Measurements from ENCODE around the gene NACC2.

The NACC2 gene

DNA sequence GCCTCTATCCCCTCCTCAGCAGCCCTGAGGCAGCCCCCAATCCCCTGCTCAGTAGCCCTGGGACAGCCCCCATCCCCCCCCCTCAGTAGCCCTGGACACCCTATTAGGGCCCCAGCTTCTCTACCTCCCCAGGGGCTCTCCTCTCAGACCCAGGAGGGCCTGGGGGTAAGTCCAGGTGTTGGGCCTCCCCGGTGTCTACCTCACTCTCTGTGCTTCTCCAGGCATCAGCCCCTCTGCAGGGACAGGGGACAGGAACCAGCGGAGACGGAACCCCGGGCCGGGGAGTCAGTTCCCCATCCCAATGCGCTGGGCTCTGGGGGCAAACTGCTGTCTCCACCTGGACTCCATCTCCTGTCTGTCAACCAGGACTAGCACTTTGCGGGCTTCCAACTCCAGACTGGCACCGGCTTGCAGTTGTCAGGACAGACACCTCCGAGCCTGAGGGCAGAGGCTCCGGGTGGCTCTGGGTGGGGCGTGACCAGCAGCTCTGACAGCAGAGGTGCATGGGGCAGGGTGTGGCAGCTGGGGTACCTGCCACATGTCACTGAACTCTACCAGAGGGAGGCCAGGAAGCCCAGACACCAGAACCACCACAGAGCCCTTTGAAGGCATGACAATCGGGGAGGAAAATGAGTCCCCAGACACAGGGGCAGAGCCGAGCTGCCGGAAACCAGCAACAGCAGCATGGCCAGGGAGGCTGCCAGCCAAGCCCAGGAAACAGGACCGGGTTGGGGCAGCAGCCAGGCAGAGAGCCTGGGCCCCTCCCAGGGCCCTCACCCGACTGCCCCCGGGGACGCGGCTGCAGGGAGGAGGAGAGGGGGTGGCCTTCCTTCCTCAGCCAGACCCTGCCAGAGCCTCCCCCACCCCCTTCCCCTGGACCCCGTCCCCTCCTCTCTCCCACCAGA, 116.2 kb downstream of the NACC2 start (continued):
- TF ChIP-seq, protein P1, sequence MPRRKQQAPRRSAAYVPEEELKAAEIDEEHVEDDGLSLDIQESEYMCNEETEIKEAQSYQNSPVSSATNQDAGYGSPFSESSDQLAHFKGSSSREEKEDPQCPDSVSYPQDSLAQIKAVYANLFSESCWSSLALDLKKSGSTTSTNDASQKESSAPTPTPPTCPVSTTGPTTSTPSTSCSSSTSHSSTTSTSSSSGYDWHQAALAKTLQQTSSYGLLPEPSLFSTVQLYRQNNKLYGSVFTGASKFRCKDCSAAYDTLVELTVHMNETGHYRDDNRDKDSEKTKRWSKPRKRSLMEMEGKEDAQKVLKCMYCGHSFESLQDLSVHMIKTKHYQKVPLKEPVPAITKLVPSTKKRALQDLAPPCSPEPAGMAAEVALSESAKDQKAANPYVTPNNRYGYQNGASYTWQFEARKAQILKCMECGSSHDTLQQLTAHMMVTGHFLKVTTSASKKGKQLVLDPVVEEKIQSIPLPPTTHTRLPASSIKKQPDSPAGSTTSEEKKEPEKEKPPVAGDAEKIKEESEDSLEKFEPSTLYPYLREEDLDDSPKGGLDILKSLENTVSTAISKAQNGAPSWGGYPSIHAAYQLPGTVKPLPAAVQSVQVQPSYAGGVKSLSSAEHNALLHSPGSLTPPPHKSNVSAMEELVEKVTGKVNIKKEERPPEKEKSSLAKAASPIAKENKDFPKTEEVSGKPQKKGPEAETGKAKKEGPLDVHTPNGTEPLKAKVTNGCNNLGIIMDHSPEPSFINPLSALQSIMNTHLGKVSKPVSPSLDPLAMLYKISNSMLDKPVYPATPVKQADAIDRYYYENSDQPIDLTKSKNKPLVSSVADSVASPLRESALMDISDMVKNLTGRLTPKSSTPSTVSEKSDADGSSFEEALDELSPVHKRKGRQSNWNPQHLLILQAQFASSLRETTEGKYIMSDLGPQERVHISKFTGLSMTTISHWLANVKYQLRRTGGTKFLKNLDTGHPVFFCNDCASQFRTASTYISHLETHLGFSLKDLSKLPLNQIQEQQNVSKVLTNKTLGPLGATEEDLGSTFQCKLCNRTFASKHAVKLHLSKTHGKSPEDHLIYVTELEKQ (tag by site-specific recombination; IDR thresholded peaks at IDR 0.05; ENCODE audit: borderline replicate concordance), result no peak
- TF ChIP-seq ZNF266 (tag by site-specific recombination; IDR thresholded peaks at IDR 0.05; ENCODE audit: low read depth), result no peak
- TF ChIP-seq ZNF596 (tag by site-specific recombination; IDR thresholded peaks at IDR 0.05), result no peak
- no peak for TF ChIP-seq ZNF37A (tag by site-specific recombination; IDR thresholded peaks at IDR 0.05)
- TF ChIP-seq, protein P2, sequence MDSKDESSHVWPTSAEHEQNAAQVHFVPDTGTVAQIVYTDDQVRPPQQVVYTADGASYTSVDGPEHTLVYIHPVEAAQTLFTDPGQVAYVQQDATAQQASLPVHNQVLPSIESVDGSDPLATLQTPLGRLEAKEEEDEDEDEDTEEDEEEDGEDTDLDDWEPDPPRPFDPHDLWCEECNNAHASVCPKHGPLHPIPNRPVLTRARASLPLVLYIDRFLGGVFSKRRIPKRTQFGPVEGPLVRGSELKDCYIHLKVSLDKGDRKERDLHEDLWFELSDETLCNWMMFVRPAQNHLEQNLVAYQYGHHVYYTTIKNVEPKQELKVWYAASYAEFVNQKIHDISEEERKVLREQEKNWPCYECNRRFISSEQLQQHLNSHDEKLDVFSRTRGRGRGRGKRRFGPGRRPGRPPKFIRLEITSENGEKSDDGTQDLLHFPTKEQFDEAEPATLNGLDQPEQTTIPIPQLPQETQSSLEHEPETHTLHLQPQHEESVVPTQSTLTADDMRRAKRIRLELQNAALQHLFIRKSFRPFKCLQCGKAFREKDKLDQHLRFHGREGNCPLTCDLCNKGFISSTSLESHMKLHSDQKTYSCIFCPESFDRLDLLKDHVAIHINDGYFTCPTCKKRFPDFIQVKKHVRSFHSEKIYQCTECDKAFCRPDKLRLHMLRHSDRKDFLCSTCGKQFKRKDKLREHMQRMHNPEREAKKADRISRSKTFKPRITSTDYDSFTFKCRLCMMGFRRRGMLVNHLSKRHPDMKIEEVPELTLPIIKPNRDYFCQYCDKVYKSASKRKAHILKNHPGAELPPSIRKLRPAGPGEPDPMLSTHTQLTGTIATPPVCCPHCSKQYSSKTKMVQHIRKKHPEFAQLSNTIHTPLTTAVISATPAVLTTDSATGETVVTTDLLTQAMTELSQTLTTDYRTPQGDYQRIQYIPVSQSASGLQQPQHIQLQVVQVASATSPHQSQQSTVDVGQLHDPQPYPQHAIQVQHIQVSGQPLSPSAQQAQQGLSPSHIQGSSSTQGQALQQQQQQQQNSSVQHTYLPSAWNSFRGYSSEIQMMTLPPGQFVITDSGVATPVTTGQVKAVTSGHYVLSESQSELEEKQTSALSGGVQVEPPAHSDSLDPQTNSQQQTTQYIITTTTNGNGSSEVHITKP (tag by site-specific recombination; IDR thresholded peaks at IDR 0.05), result no peak
- TF ChIP-seq, protein P3, sequence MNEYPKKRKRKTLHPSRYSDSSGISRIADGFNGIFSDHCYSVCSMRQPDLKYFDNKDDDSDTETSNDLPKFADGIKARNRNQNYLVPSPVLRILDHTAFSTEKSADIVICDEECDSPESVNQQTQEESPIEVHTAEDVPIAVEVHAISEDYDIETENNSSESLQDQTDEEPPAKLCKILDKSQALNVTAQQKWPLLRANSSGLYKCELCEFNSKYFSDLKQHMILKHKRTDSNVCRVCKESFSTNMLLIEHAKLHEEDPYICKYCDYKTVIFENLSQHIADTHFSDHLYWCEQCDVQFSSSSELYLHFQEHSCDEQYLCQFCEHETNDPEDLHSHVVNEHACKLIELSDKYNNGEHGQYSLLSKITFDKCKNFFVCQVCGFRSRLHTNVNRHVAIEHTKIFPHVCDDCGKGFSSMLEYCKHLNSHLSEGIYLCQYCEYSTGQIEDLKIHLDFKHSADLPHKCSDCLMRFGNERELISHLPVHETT (tag by site-specific recombination; IDR thresholded peaks at IDR 0.05), result no peak
- no peak for TF ChIP-seq TRIM28 (IDR thresholded peaks at IDR 0.05; ENCODE audit: borderline replicate concordance, low read length)
- TF ChIP-seq ZNF792 (tag by site-specific recombination; IDR thresholded peaks at IDR 0.05), result no peak
- TF ChIP-seq ZBTB21 (tag by site-specific recombination; IDR thresholded peaks at IDR 0.05), result no peak
- TF ChIP-seq KLF9 (tag by site-specific recombination; IDR thresholded peaks at IDR 0.05; ENCODE audit: low read depth), result no peak

DNA sequence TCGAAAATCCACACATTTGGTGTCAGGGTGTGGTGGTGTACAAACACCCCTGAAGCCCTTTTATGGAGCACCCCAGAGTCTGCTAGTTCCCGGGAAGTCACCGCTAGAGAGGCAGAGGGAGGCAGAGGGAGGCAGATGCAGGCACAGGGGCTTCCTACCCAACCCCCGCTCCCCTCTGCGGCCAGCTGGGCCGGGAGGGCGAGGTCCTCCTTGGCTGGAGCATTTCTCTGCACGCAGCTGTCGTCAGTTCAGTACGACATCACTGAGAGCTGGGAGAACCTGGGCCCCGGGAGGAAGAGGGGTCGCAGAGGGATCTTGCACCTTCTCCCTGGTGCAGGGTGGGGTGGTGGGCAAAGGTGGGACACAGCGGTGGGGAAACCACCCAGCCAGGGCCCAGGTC, 118.1 kb downstream of the NACC2 start:
- no peaks in the 10 kb centered on the region for H3K36me3 ChIP-seq (ENCODE audit: control insufficient read depth in 2 of 2, insufficient read depth in 1 of 2, low read length in 2 of 2)
- no peaks in the 10 kb centered on the region for H3K9me3 ChIP-seq (ENCODE audit: control insufficient read depth, insufficient read depth, low read depth, low read length)
- no peak overlapping the region for H3K27ac ChIP-seq (ENCODE audit: extremely low read depth, low read depth, low read length)
- no peaks in the 10 kb centered on the region for H3K4me1 ChIP-seq (ENCODE audit: control insufficient read depth, insufficient read depth, low read length)
- CTCF ChIA-PET, result interaction anchor here (1.2 kb wide), 3 partner anchors 10 to 146 kb away, joined by 3 to 5 read pairs (median 3); no protein-coding TSS in a partner anchor
- POLR2A ChIA-PET, result interaction anchor here (1.3 kb wide), 1 partner anchor 9 kb away, joined by 3 read pairs; no protein-coding TSS in a partner anchor
- no peak overlapping the region for H3K4me3 ChIP-seq (ENCODE audit: low read depth, low read length)
- no peak for TF ChIP-seq ZNF341 (tag by site-specific recombination; IDR thresholded peaks at IDR 0.05; ENCODE audit: low read depth)
- TF ChIP-seq ZNF266 (tag by site-specific recombination; IDR thresholded peaks at IDR 0.05; ENCODE audit: low read depth), result no peak
- no peak for TF ChIP-seq ZNF561 (tag by site-specific recombination; IDR thresholded peaks at IDR 0.05; ENCODE audit: borderline replicate concordance)
- TF ChIP-seq KLF16 (tag by site-specific recombination; IDR thresholded peaks at IDR 0.05), result no peak
- no peak for TF ChIP-seq ZNF555 (tag by site-specific recombination; conservative IDR thresholded peaks at IDR 0.05)
- TF ChIP-seq ZNF16 (tag by site-specific recombination; IDR thresholded peaks at IDR 0.05; ENCODE audit: low read depth), result no peak
- TF ChIP-seq ZNF335 (tag by site-specific recombination; conservative IDR thresholded peaks at IDR 0.05), result no peak
- no peak for TF ChIP-seq ZNF24 (tag by site-specific recombination; IDR thresholded peaks at IDR 0.05)
- TF ChIP-seq ZNF112 (tag by site-specific recombination; IDR thresholded peaks at IDR 0.05), result no peak
- TF ChIP-seq, protein P4, sequence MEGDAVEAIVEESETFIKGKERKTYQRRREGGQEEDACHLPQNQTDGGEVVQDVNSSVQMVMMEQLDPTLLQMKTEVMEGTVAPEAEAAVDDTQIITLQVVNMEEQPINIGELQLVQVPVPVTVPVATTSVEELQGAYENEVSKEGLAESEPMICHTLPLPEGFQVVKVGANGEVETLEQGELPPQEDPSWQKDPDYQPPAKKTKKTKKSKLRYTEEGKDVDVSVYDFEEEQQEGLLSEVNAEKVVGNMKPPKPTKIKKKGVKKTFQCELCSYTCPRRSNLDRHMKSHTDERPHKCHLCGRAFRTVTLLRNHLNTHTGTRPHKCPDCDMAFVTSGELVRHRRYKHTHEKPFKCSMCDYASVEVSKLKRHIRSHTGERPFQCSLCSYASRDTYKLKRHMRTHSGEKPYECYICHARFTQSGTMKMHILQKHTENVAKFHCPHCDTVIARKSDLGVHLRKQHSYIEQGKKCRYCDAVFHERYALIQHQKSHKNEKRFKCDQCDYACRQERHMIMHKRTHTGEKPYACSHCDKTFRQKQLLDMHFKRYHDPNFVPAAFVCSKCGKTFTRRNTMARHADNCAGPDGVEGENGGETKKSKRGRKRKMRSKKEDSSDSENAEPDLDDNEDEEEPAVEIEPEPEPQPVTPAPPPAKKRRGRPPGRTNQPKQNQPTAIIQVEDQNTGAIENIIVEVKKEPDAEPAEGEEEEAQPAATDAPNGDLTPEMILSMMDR (tag by site-specific recombination; IDR thresholded peaks at IDR 0.05), result no peak
- no peak for TF ChIP-seq ZNF157 (tag by site-specific recombination; IDR thresholded peaks at IDR 0.05)
- no peak for TF ChIP-seq ZNF521 (tag by site-specific recombination; IDR thresholded peaks at IDR 0.05)
- no peak for TF ChIP-seq ZNF544 (tag by site-specific recombination; IDR thresholded peaks at IDR 0.05)
- no peak for TF ChIP-seq HOXA7 (CRISPR knock-in tag; IDR thresholded peaks at IDR 0.05; ENCODE audit: borderline replicate concordance)
- no peak for TF ChIP-seq ZFHX2 (tag by site-specific recombination; conservative IDR thresholded peaks at IDR 0.05)
- no peak for TF ChIP-seq YY2 (tag by site-specific recombination; IDR thresholded peaks at IDR 0.05)
- TF ChIP-seq FEZF1 (tag by site-specific recombination; IDR thresholded peaks at IDR 0.05), result no peak

All from HEK293 (cell line).